HepG2 (cell line): ENCODE data around the gene CARD9.

Experiments
- ZNF740 ChIP-seq: sonication (generic); formaldehyde crosslinking; IDR thresholded peaks from 2 replicates; pipeline ENCODE4 v1.4.0; 2020; ENCODE audit warnings: missing genetic modification reagents
- ZNF766 ChIP-seq: sonication (generic); formaldehyde crosslinking; IDR thresholded peaks from 2 replicates; pipeline ENCODE4 v1.5.0; 2020; ENCODE audit warnings: missing genetic modification reagents, borderline replicate concordance

GRCh38 chr9:136421791-136422190 lies 48.3 kb upstream of the CARD9 start:
- TF ChIP-seq ZNF766 (CRISPR knock-in tag) (no peak), ZNF740 (CRISPR knock-in tag) (no peak)
